K562 (cell line): ENCODE results near the gene BLOC1S3. TPM values are rescaled to one million over a fixed set of nuclear protein-coding genes. Genes with fewer than 3 reads are reported as not detected.

Experiments used
- ATAC-seq: fragments of 200-7000 bp; cut with Tn5 transposase; 3 replicates; pipeline ENCODE4 v1.9.1; 2020; ENCODE audit warnings: moderate library complexity
- BruUV-seq: library from RNA; stranded (reverse); fragments of 400-500 nt; replicated peaks from 2 replicates; lab custom pipeline; 2021; lab: Mats Ljungman, UMichigan
- CTCF ChIA-PET: fragments of 300-600 bp; formaldehyde crosslinking; extraction: SDS; loops from one replicate; lab custom pipeline; 2021; ENCODE audit warnings: low intra/inter-chr PET ratio; lab: Yijun Ruan, JAX
- POLR2A ChIA-PET: fragments of 300-600, 350-650 bp; sonication (Branson Sonifier 250); formaldehyde crosslinking; extraction: SDS; loops from one replicate; lab custom pipeline; 2021; ENCODE audit warnings: antibody characterized with exemption, inconsistent platforms; lab: Yijun Ruan, JAX
- DNase-seq, 4 experiments: peaks; one replicate each; pipeline versions ENCODE4 v3.0.0 to v3.0.0-alpha.2; 2011 to 2018; ENCODE audit warnings: low spot score in 3 of 4, mixed read lengths in 3 of 4; ENCODE audit errors: extremely low read depth in 1 of 4
- FAIRE-seq: peaks from 2 replicates; lab custom pipeline; 2011; peaks lifted over from hg19 to GRCh38; lab: Jason Lieb, UNC
- H2AFZ ChIP-seq: 2 replicates; pipeline ENCODE4 v1.6.0; 2011; ENCODE audit warnings: low read depth, low read length, control low read depth, inconsistent platforms
- H3K27ac ChIP-seq: fragments of 200-600 bp; 3 replicates; pipeline ENCODE4 v1.8.0; 2011; ENCODE audit warnings: low read depth, mild to moderate bottlenecking, control low read depth, inconsistent platforms, low read length, moderate library complexity, mixed read lengths; ENCODE audit errors: extremely low read depth
- H3K27me3 ChIP-seq, 2 experiments: fragments of 300-600 bp in 1 of 2; 2 replicates in 1 of 2; 3 replicates in 1 of 2; pipeline versions ENCODE4 v1.6.0 to v1.8.0; 2011; ENCODE audit warnings: inconsistent platforms in 2 of 2, low read length in 2 of 2, mild to moderate bottlenecking in 1 of 2, mixed read lengths in 1 of 2, moderate library complexity in 1 of 2; ENCODE audit not compliant: control insufficient read depth in 2 of 2, insufficient read depth in 2 of 2
- H3K36me3 ChIP-seq: fragments of 300-600 bp; 3 replicates; pipeline ENCODE4 v1.8.0; 2011; ENCODE audit warnings: mild to moderate bottlenecking, low read length, inconsistent platforms; ENCODE audit not compliant: control insufficient read depth, insufficient read depth
- H3K4me1 ChIP-seq, 2 experiments: fragments of 200-600 bp in 1 of 2; replicated peaks in 1 of 2; 2 replicates in 1 of 2; 3 replicates in 1 of 2; pipeline versions ENCODE4 v1.5.1 to v1.8.0; 2011; ENCODE audit warnings: inconsistent platforms in 2 of 2, low read length in 2 of 2, mild to moderate bottlenecking in 1 of 2, mixed read lengths in 1 of 2, moderate library complexity in 1 of 2; ENCODE audit not compliant: control insufficient read depth in 2 of 2, insufficient read depth in 2 of 2
- H3K4me2 ChIP-seq: 2 replicates; pipeline ENCODE4 v1.6.1; 2011; ENCODE audit warnings: low read length, control low read depth, inconsistent platforms, mixed read lengths; ENCODE audit not compliant: insufficient read depth
- H3K4me3 ChIP-seq: fragments of 200-600 bp; sonication (generic), shearing (Covaris generic); 2 replicates; pipeline ENCODE4 v1.5.1; 2016; ENCODE audit warnings: control low read depth, inconsistent platforms
- H3K79me2 ChIP-seq: fragments of 200-600 bp; 3 replicates; pipeline ENCODE4 v1.8.0; 2011; ENCODE audit warnings: low read length, inconsistent platforms; ENCODE audit not compliant: control insufficient read depth, insufficient read depth
- H3K9ac ChIP-seq, 2 experiments: 2 replicates each; pipeline versions ENCODE4 v1.6.0 to v1.6.1; 2011; ENCODE audit warnings: low read depth in 2 of 2, low read length in 2 of 2, control low read depth in 1 of 2, inconsistent platforms in 1 of 2, mild to moderate bottlenecking in 1 of 2, mixed read lengths in 1 of 2; ENCODE audit not compliant: insufficient read depth in 1 of 2
- H3K9me1 ChIP-seq: one replicate; pipeline ENCODE4 v1.6.0; 2011; ENCODE audit warnings: inconsistent platforms, mild to moderate bottlenecking, low read length, moderate library complexity; ENCODE audit not compliant: control insufficient read depth, insufficient read depth
- H3K9me3 ChIP-seq: replicated peaks from 2 replicates; pipeline ENCODE4 v1.5.1; 2011; ENCODE audit warnings: low read depth, low read length, inconsistent platforms; ENCODE audit not compliant: control insufficient read depth, insufficient read depth
- H4K20me1 ChIP-seq: replicated peaks from 2 replicates; pipeline ENCODE4 v1.6.1; 2011; ENCODE audit warnings: low read length, inconsistent platforms, mixed read lengths; ENCODE audit not compliant: control insufficient read depth, insufficient read depth
- ETV6 ChIP-seq, 3 experiments: fragments of 150-350 bp in 1 of 3; sonication (generic) in 1 of 3; formaldehyde crosslinking in 1 of 3; IDR thresholded peaks; 2 replicates each; pipeline versions ENCODE4 v1.6.1 to v1.8.0; 2014 to 2022; ENCODE audit warnings: borderline replicate concordance in 2 of 3, low read depth in 2 of 3, antibody characterized with exemption in 1 of 3, low read length in 1 of 3, mild to moderate bottlenecking in 1 of 3, missing genetic modification reagents in 1 of 3
- KLF16 ChIP-seq: IDR thresholded peaks from 2 replicates; pipeline ENCODE4 v1.6.1; 2016; ENCODE audit warnings: antibody characterized with exemption
- POLR2G ChIP-seq: fragments of 200-400 bp; formaldehyde crosslinking; IDR thresholded peaks from 2 replicates; pipeline ENCODE4 v1.6.1; 2017; ENCODE audit warnings: low read depth, mild to moderate bottlenecking, antibody characterized with exemption, low read length, moderate library complexity
- POLR3A ChIP-seq: IDR thresholded peaks from 2 replicates; pipeline ENCODE4 v1.6.1; 2011; ENCODE audit warnings: borderline replicate concordance, mild to moderate bottlenecking, moderate library complexity; ENCODE audit not compliant: insufficient read length, insufficient read depth; ENCODE audit errors: extremely low read depth
- RBBP5 ChIP-seq: fragments of 200-600 bp; sonication (generic); IDR thresholded peaks from 2 replicates; pipeline ENCODE4 v1.6.1; 2012; ENCODE audit warnings: borderline replicate concordance, mild to moderate bottlenecking, low read length, control low read depth, inconsistent platforms; ENCODE audit not compliant: insufficient read depth, poor library complexity, severe bottlenecking
- U2AF2 ChIP-seq: fragments of 200-400 bp; formaldehyde crosslinking; optimal IDR thresholded peaks from 2 replicates; pipeline ENCODE3; 2017; ENCODE audit warnings: low read depth, mild to moderate bottlenecking, low read length
- XRCC4 ChIP-seq: IDR thresholded peaks from one replicate; pipeline ENCODE4 v1.6.1; 2011; ENCODE audit not compliant: insufficient read depth, insufficient read length; ENCODE audit errors: extremely low read depth
- WGBS: fragments of 100-300 bp; shearing (Covaris generic); methylation state at CpG from one replicate; pipeline ENCODE4 v1.1.6; 2016; ENCODE audit warnings: low coverage, mixed read lengths; ENCODE audit not compliant: insufficient coverage; ENCODE audit errors: missing lambda C conversion rate; 5-methylcytosine and 5-hydroxymethylcytosine counted together
- in situ Hi-C: fragments of 300-500 bp; cut with MboI; formaldehyde crosslinking; loops from 4 replicates; pipeline ENCODE4 v1.15.0; 2018; ENCODE audit warnings: inconsistent platforms, mixed read lengths
- intact Hi-C: fragments of 100-400 bp; cut with micrococcal nuclease; formaldehyde crosslinking; loops from 2 replicates; pipeline ENCODE4 v1.14.2; 2022
- polyA plus RNA-seq, 8 experiments: library from polyadenylated mRNA; depleted of rRNA in 4 of 8; stranded (reverse) in 5 of 8; unstranded in 3 of 8; fragments of >200 nt; fragmentation: Nextera tagmentation in 2 of 8; fragmentation: Illumina TruSeq in 1 of 8; extraction: Ambion mirVana in 2 of 8; extraction: Trizol in 1 of 8; gene quantifications; 2 replicates each; pipeline versions ENCODE4 v1.2.1 to v1.2.3, GENCODE V29; 2011 to 2014; ENCODE audit warnings: inconsistent platforms in 1 of 8, missing spikeins in 1 of 8
- total RNA-seq, 7 experiments: library from RNA; depleted of rRNA in 6 of 7; stranded (reverse); fragments of >200 nt in 6 of 7; fragmentation: Illumina TruSeq in 2 of 7; extraction: Trizol in 2 of 7; gene quantifications; 2 replicates each; pipeline versions ENCODE4 v1.2.1 to v1.2.3, GENCODE V29; 2011 to 2021; ENCODE audit warnings: low replicate concordance in 1 of 7
- TF ChIP-seq, protein P1 (sequence below): fragments of 450-650 bp; IDR thresholded peaks from 2 replicates; pipeline ENCODE4 v1.7.0; 2016; ENCODE audit warnings: borderline replicate concordance
- TF ChIP-seq, protein P2 (sequence below): sonication (generic); formaldehyde crosslinking; IDR thresholded peaks from 2 replicates; pipeline ENCODE4 v1.8.0; 2022; ENCODE audit warnings: missing genetic modification reagents, mild to moderate bottlenecking, borderline replicate concordance
- TF ChIP-seq, protein P3 (sequence below): fragments of 450-650 bp; formaldehyde crosslinking; IDR thresholded peaks from 2 replicates; pipeline ENCODE4 v1.4.0; 2022; ENCODE audit warnings: missing genetic modification characterization

Gene BLOC1S3
- total and polyA plus RNA-seq, 9 of the 15 experiments (the other 6 are each of a cell fraction or from before 2014, with no cell fraction given): 3.9 to 20.2 (median 10.4) TPM

DNA sequence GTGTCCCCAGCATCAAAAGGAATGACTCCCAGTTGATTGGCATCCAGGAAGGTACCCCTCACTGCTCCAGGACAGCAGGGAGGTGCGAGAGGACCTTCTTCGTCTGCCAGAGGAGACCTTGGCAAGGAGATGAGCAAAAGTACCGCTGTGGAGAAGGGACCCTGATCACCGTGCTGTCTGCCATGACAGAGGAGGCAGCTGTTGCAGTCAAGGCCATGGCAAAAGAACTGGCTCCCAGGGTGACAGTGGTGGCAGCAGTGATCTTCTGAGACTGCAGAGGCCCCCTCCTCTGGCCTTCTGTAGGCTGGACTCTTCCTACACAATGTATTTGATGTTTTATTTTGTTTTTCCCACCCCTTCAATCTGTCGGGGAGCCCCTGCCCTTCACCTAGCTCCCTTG lies 49.8 kb upstream of the BLOC1S3 start:
- H3K79me2 ChIP-seq: peaks cover 42% of the 10 kb centered on the region
- no peak overlapping the region for H3K4me2 ChIP-seq
- H3K4me3 ChIP-seq: no peak overlapping the region
- TF ChIP-seq RBBP5 (no peak), U2AF2 (no peak), POLR2G (no peak), XRCC4 (no peak), POLR3A (no peak), KLF16 (no peak), ETV6 (IDR thresholded peaks at IDR 0.05; ENCODE audit: borderline replicate concordance in 1 of 2, low read depth in 2 of 2, low read length in 1 of 2) (no peak), ETV6 (CRISPR knock-in tag; IDR thresholded peaks at IDR 0.05; ENCODE audit: borderline replicate concordance) (no peak)
- TF ChIP-seq, protein P1, sequence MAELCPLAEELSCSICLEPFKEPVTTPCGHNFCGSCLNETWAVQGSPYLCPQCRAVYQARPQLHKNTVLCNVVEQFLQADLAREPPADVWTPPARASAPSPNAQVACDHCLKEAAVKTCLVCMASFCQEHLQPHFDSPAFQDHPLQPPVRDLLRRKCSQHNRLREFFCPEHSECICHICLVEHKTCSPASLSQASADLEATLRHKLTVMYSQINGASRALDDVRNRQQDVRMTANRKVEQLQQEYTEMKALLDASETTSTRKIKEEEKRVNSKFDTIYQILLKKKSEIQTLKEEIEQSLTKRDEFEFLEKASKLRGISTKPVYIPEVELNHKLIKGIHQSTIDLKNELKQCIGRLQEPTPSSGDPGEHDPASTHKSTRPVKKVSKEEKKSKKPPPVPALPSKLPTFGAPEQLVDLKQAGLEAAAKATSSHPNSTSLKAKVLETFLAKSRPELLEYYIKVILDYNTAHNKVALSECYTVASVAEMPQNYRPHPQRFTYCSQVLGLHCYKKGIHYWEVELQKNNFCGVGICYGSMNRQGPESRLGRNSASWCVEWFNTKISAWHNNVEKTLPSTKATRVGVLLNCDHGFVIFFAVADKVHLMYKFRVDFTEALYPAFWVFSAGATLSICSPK: no peak
- TF ChIP-seq, protein P2, sequence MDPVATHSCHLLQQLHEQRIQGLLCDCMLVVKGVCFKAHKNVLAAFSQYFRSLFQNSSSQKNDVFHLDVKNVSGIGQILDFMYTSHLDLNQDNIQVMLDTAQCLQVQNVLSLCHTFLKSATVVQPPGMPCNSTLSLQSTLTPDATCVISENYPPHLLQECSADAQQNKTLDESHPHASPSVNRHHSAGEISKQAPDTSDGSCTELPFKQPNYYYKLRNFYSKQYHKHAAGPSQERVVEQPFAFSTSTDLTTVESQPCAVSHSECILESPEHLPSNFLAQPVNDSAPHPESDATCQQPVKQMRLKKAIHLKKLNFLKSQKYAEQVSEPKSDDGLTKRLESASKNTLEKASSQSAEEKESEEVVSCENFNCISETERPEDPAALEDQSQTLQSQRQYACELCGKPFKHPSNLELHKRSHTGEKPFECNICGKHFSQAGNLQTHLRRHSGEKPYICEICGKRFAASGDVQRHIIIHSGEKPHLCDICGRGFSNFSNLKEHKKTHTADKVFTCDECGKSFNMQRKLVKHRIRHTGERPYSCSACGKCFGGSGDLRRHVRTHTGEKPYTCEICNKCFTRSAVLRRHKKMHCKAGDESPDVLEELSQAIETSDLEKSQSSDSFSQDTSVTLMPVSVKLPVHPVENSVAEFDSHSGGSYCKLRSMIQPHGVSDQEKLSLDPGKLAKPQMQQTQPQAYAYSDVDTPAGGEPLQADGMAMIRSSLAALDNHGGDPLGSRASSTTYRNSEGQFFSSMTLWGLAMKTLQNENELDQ (CRISPR knock-in tag): no peak
- TF ChIP-seq, protein P3, sequence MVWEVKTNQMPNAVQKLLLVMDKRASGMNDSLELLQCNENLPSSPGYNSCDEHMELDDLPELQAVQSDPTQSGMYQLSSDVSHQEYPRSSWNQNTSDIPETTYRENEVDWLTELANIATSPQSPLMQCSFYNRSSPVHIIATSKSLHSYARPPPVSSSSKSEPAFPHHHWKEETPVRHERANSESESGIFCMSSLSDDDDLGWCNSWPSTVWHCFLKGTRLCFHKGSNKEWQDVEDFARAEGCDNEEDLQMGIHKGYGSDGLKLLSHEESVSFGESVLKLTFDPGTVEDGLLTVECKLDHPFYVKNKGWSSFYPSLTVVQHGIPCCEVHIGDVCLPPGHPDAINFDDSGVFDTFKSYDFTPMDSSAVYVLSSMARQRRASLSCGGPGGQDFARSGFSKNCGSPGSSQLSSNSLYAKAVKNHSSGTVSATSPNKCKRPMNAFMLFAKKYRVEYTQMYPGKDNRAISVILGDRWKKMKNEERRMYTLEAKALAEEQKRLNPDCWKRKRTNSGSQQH (CRISPR knock-in tag): no peak
- TF ChIP-seq, all 486 proteins: peak for 0
- POLR2A ChIA-PET: no interaction called here
- no peak for ATAC-seq
- Histone ChIP-seq H3K9ac (no peak overlapping the region), H3K27ac (no peak overlapping the region), H3K9me1 (peaks cover 7% of the 10 kb centered on the region), H3K9me3 (no peaks in the 10 kb centered on the region), H3K36me3 (peaks cover 11% of the 10 kb centered on the region; the same call in 1 of the 3 replicates), H2AFZ (no peak overlapping the region), H3K4me1 (peaks cover 10 to 26% of the 10 kb centered on the region in 2 experiments), H3K27me3 (no peaks in the 10 kb centered on the region), H4K20me1 (peaks cover 27% of the 10 kb centered on the region)
- DNase-seq: no peak
- no TSS peak for BruUV-seq
- intact Hi-C loops (no loop called here), in situ Hi-C loops (no loop called here)
- no peak for FAIRE-seq
- CTCF ChIA-PET: no interaction called here
- 94% methylated on average over 5 of the region's 5 CpGs for WGBS
